Dedifferentiated amniotic fluid mesenchymal stem cell (primary cell): ENCODE results near the gene OR13C8.

Source experiments
- DNase-seq: peaks from one replicate; pipeline ENCODE4 v3.0.0-alpha.2; 2016; ENCODE audit errors: extremely low spot score

Gene OR13C8

DNA sequence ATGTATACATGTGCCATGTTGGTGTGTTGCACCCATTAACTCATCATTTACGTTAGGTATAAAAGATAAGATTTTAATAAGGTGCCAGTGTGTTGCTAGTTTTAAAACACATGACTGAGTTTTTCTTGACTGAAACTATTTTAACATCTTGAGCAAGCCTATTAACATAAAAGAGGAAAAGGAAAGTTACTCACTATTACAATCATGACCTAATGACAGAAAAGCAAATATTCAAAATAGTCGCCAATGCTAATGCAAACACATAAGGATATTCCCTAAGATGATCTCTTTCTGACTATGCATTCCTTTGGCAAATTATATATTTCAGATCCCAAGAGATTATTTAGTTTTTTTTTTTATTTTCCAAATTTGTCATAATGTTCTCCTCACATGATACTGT is 42.2 kb downstream of the OR13C8 start:
- no peak for DNase-seq

DNA sequence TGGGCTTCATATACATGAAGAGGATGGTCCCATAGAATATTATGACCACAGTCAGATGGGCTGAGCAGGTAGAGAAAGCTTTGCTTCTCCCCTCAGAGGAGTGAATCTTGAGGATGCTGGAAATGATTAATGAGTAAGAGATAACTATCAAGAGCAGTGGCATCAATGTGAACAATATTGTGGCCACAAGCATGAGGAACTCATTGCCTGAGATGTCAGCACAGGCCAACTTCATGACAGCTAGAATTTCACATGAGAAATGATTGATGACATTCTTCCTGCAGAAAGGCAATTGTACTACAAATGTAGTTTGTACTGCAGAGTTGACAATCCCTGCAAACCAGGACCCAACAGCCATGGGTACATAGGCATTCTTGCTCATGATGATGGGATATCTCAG is 48.5 kb downstream of the OR13C8 start:
- no peak for DNase-seq

DNA sequence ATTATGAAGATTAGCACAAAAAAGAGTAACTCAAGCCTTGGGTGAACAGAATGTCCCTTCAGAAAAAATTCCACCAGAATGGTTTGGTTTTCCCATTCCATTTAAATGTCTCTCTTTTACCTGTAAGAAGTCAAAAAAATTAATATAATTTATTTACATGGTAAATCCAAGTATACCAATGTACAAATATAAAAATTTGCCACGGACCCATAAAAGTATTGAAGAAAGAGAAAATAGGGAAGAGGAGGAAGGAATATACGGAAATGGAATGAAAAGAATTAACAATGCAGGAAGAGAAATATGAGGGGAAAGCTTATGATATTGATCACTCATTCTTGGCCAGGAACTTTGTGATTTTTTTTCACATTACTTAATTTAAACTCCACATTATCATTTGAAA is 49.1 kb downstream of the OR13C8 start, which contains the start of gene OR13C9:
TSS of gene OR13C9 (minus strand) at position 101 of the 400 bp plus-strand sequence. CDS start at position 101, 0 bp downstream.
- no peak for DNase-seq
